Common myeloid progenitor, CD34-positive (primary cell): ENCODE results near the gene SUCLG2.

Experiments
- CTCF ChIA-PET: fragments of 350-600 bp; sonication (Branson Sonifier 250); formaldehyde crosslinking; loops from one replicate; lab custom pipeline; 2021; ENCODE audit warnings: antibody characterized with exemption; lab: Charles Lee
- POLR2A ChIA-PET: fragments of 350-600 bp; sonication (Branson Sonifier 250); formaldehyde crosslinking; loops from one replicate; lab custom pipeline; 2021; ENCODE audit warnings: antibody characterized with exemption; lab: Charles Lee
- DNase-seq, 3 donors: peaks; one replicate each; pipeline versions ENCODE4 v3.0.0 to v3.0.0-alpha.2; 2013
- H3K27ac ChIP-seq, 2 experiments: 1 replicate in 1 of 2; 2 replicates in 1 of 2; pipeline ENCODE4 v1.7.0; 2013; ENCODE audit warnings: inconsistent platforms in 2 of 2, low read length in 2 of 2, mild to moderate bottlenecking in 2 of 2, low read depth in 1 of 2, moderate library complexity in 1 of 2; ENCODE audit not compliant: severe bottlenecking in 2 of 2, insufficient read depth in 1 of 2, poor library complexity in 1 of 2
- H3K27me3 ChIP-seq, 5 experiments: replicated peaks in 2 of 5; 1 replicate in 3 of 5; 2 replicates in 2 of 5; pipeline versions ENCODE4 v1.6.1 to v1.7.0; 2013; ENCODE audit warnings: low read length in 4 of 5, mild to moderate bottlenecking in 2 of 5, moderate library complexity in 2 of 5, inconsistent platforms in 1 of 5; ENCODE audit not compliant: insufficient read depth in 5 of 5, control insufficient read depth in 4 of 5
- H3K36me3 ChIP-seq, 4 experiments: 1 replicate in 2 of 4; 2 replicates in 2 of 4; pipeline versions ENCODE4 v1.6.1 to v1.7.0; 2013; ENCODE audit warnings: low read length in 3 of 4, control low read depth in 1 of 4, mild to moderate bottlenecking in 1 of 4; ENCODE audit not compliant: control insufficient read depth in 4 of 4, insufficient read depth in 4 of 4
- H3K4me1 ChIP-seq, 4 experiments: 1 replicate in 3 of 4; 2 replicates in 1 of 4; pipeline versions ENCODE4 v1.6.1 to v1.7.1; 2013; ENCODE audit warnings: low read length in 3 of 4, mild to moderate bottlenecking in 3 of 4, control low read depth in 1 of 4, inconsistent platforms in 1 of 4, moderate library complexity in 1 of 4; ENCODE audit not compliant: control insufficient read depth in 4 of 4, insufficient read depth in 4 of 4; ENCODE audit errors: control extremely low read depth in 1 of 4
- H3K4me3 ChIP-seq, 7 experiments: 1 replicate in 4 of 7; 2 replicates in 3 of 7; pipeline versions ENCODE4 v1.5.1 to v1.7.0; 2013; ENCODE audit warnings: mild to moderate bottlenecking in 7 of 7, low read length in 6 of 7, moderate library complexity in 6 of 7, inconsistent platforms in 2 of 7, low read depth in 2 of 7, control low read depth in 1 of 7; ENCODE audit not compliant: insufficient read depth in 4 of 7, control insufficient read depth in 1 of 7; ENCODE audit errors: extremely low read depth in 1 of 7
- H3K9me3 ChIP-seq, 5 experiments: 1 replicate in 4 of 5; 2 replicates in 1 of 5; pipeline versions ENCODE4 v1.6.1 to v1.7.1; 2013; ENCODE audit warnings: low read length in 4 of 5, mild to moderate bottlenecking in 2 of 5, inconsistent platforms in 1 of 5, low read depth in 1 of 5, moderate library complexity in 1 of 5; ENCODE audit not compliant: control insufficient read depth in 4 of 5, insufficient read depth in 2 of 5; ENCODE audit errors: control extremely low read depth in 1 of 5
- WGBS: methylation state at CpG from one replicate; pipeline ENCODE4 v1.1.5; 2013; ENCODE audit not compliant: insufficient coverage; 5-methylcytosine and 5-hydroxymethylcytosine counted together

SUCLG2 gene

DNA sequence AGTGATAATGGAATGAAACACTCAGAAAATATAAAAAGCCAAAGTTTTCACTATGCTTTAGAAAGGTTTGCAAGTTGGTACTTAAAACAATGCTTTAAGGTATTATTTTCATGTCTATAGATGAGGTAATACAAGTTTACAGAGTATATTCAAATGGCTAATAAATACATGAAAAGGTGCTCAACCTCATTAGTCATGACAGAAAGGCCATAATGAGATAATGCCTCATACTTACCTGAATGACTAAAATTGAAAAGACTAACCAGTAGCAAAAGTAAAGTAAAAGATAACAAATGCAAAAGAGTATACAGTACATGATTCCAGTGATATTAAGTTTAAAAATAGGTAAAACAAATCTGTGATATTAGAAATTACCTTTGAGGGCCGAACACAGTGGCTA lies 163.8 kb downstream of the SUCLG2 start:
- Histone ChIP-seq H3K9me3 (no peaks in the 10 kb centered on the region), H3K27me3 (no peaks in the 10 kb centered on the region), H3K4me3 (no peak overlapping the region), H3K36me3 (no peaks in the 10 kb centered on the region), H3K4me1 (no peaks in the 10 kb centered on the region), H3K27ac (no peak overlapping the region)
- CTCF ChIA-PET = interaction anchor here (1.3 kb wide), 1 partner anchor 12 kb away, joined by 3 read pairs; no protein-coding TSS in a partner anchor
- 100% methylated on average over 1 of the region's 1 CpG for WGBS
- POLR2A ChIA-PET = no interaction called here
- DNase-seq = no peak

DNA sequence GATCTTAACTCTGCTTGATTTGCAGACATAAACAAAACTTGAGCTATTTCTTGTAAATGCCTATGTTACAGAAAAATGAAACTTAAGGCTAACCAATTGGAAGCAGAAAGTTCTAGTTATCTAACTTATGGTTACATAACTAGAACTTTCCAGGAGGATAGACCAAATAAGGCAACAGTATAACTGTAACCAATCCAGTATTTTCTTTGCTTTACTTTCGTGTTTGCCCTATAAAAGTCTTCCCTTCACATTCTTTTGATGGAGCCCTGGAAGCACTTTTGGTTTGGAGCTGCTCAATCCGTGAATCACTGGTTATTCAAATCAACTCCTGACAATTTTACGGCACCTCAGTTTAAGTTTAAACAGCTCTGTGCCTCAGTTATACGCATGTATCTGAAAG lies 164.6 kb downstream of the SUCLG2 start:
- CTCF ChIA-PET = interaction anchor here (1.3 kb wide), 1 partner anchor 13 kb away, joined by 3 read pairs; no protein-coding TSS in a partner anchor
- WGBS = 100% methylated on average over 2 of the region's 4 CpGs
- H3K4me3 ChIP-seq = no peak overlapping the region

DNA sequence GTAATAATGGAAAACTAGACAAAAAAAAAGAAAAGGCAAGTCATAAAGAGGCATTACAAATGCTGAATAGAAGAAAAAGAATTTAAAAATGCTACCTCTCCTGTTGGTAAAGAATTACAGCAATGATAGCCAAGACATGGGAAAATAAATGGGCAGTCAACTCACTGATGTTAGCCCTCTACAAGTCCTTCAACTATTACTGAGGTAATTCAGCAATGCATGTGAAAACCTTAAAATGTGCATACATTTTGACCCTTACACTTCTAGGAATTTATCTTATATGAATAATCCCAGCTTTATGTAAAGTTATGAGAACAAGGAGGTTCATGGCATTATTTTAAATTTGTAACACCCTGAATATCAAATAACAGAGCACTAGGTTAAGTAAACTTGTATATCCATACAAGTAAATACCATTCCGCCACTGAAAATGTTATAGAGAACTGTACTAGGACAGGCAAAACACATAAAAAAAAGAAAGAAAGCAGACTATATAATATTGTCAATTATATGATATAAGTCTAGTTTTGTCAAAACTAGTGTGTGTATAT lies 166.8 kb downstream of the SUCLG2 start:
- Histone ChIP-seq H3K9me3 (peaks cover 0 to 1% (median 0%) of the 10 kb centered on the region in 5 experiments), H3K4me1 (peaks cover 0 to 4% (median 0%) of the 10 kb centered on the region in 4 experiments), H3K36me3 (no peaks in the 10 kb centered on the region), H3K27ac (no peak overlapping the region), H3K27me3 (no peaks in the 10 kb centered on the region), H3K4me3 (no peak overlapping the region)
- WGBS = no CpG with 5 or more reads among the region's 1 CpG
- no peak for DNase-seq
- POLR2A ChIA-PET = no interaction called here
- CTCF ChIA-PET = no interaction called here

More for the DNA sequence above, 164.6 kb downstream of the SUCLG2 start:
- no peak for DNase-seq
- H3K4me1 ChIP-seq = no peaks in the 10 kb centered on the region
- H3K27ac ChIP-seq = no peak overlapping the region
- POLR2A ChIA-PET = no interaction called here
- no peaks in the 10 kb centered on the region for H3K9me3 ChIP-seq
- H3K27me3 ChIP-seq = no peaks in the 10 kb centered on the region
- no peaks in the 10 kb centered on the region for H3K36me3 ChIP-seq

DNA sequence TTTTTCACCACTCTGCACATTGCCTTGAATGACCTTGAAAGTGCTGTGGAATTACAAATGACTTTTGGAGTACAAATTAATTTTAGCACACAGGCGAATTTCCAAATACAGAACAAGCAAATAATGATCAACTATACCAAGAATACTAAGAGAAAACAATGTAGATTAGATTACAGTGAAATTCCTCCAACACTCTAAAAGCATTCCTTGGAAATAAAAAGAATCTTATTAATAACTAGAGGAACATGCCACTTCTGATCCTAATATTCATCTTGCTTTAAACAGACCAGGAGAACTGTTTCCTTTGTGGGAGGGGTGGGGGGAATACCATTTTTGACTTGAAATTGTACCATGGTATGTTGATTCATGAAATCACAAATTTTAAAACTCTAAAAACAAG lies 167.5 kb downstream of the SUCLG2 start:
- Histone ChIP-seq H3K4me3 (no peak overlapping the region), H3K4me1 (peaks cover 0 to 4% (median 0%) of the 10 kb centered on the region in 4 experiments), H3K36me3 (no peaks in the 10 kb centered on the region), H3K27me3 (no peaks in the 10 kb centered on the region), H3K27ac (no peak overlapping the region), H3K9me3 (peaks cover 0 to 1% (median 0%) of the 10 kb centered on the region in 5 experiments)
- POLR2A ChIA-PET = no interaction called here
- no CpG with 5 or more reads among the region's 1 CpG for WGBS
- DNase-seq = no peak
- CTCF ChIA-PET = no interaction called here

DNA sequence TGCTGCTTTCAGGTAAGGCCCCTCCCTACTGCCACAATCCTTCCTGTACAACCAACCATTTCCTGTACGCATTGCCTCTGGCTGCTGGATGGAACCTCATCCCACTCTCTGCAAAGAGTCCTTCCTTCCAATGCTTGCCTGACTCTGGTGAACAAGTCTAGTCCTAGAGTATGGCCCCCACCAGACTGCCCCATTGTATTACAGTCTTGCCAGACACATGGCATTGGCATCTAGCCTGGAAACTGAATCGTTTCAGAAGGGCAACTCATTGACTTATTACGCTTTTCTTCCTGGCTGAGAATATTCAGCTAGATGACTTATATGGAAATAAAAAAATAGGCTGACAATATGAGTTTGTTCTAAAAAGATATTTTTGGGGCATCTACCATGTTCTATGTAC lies 170.3 kb downstream of the SUCLG2 start:
- Histone ChIP-seq H3K9me3 (peaks cover 0 to 1% (median 0%) of the 10 kb centered on the region in 5 experiments), H3K36me3 (no peaks in the 10 kb centered on the region), H3K4me3 (no peak overlapping the region), H3K27me3 (no peaks in the 10 kb centered on the region), H3K27ac (no peak overlapping the region), H3K4me1 (peaks cover 0 to 4% (median 0%) of the 10 kb centered on the region in 4 experiments)
- ChIA-PET POLR2A (no interaction called here), CTCF (no interaction called here)
- DNase-seq = no peak
- 100% methylated on average over 2 of the region's 3 CpGs for WGBS

DNA sequence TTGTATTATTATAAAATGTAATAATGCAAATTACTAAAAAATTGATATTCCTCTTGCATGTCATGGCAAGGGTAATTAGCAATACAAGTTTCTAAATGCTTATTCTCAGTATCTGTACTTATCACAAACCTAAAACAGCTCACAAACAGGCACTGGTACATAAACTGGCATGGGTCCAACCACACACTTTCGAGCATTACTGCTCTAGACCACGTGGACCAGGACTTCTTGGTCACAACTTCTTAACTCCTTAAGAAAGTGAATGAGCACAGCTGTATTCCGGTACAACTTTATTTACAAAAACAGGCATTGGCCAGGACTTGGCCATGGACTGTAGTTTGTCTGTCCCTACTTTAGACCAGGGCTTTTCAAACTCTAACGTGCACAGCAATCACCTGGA lies 173.3 kb downstream of the SUCLG2 start:
- Histone ChIP-seq H3K27me3 (no peaks in the 10 kb centered on the region), H3K27ac (no peak overlapping the region), H3K36me3 (no peaks in the 10 kb centered on the region), H3K4me3 (no peak overlapping the region), H3K4me1 (peaks cover 0 to 4% (median 0%) of the 10 kb centered on the region in 4 experiments), H3K9me3 (peaks cover 0 to 3% (median 0%) of the 10 kb centered on the region in 5 experiments)
- POLR2A ChIA-PET = no interaction called here
- 100% methylated on average over 4 of the region's 4 CpGs for WGBS
- CTCF ChIA-PET = interaction anchor here (1.5 kb wide), 1 partner anchor 12 kb away, joined by 3 read pairs; no protein-coding TSS in a partner anchor
- no peak for DNase-seq

DNA sequence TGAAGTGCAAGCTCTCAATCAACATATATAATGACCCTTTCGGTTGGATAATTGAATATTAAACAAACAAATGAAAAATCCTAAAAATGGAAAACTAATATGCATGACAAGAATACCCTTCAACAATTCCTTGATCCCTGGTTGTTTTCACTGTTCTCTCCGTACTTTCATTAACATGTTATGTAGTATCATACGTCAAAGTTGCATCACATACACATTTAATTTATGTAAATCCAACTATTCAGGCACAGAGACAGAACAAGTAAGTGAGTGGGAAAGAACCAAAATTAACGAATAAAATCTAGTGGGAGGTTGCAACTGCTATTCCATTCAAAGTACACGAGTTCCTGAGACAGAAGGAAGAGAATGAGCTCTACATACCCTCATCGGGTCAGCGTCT lies 176.0 kb downstream of the SUCLG2 start:
- H3K27me3 ChIP-seq = no peaks in the 10 kb centered on the region
- peaks cover 0 to 3% (median 0%) of the 10 kb centered on the region in 5 experiments for H3K9me3 ChIP-seq
- ChIA-PET CTCF (no interaction called here), POLR2A (no interaction called here)
- H3K4me3 ChIP-seq = no peak overlapping the region
- DNase-seq = no peak
- WGBS = 93% methylated on average over 2 of the region's 7 CpGs
- H3K36me3 ChIP-seq = no peaks in the 10 kb centered on the region
- no peak overlapping the region for H3K27ac ChIP-seq
- no peaks in the 10 kb centered on the region for H3K4me1 ChIP-seq
